ENCODE data around the gene DPH5. TPM values are rescaled to one million over a fixed set of nuclear protein-coding genes. Genes with fewer than 3 reads are reported as not detected.

DPH5 gene
- total and polyA plus RNA-seq, 2 donors (not counting 3 experiments of a cell fraction or from before 2014, with no cell fraction given) = 37.2 to 43.6 TPM

- DNase-seq (ENCODE audit: low read depth, low spot score) (no peak), FAIRE-seq (no peak)
- Histone ChIP-seq H3K9me1 (replicated peaks; ENCODE audit: control insufficient read depth, extremely low read depth, insufficient read depth, low read length) (no peaks in the 10 kb centered on the region), H2AFZ (ENCODE audit: low read depth, low read length) (no peak overlapping the region), H3K27ac (ENCODE audit: insufficient read depth, low read depth, low read length) (no peak overlapping the region), H3K9me3 (replicated peaks; ENCODE audit: control insufficient read depth, insufficient read depth, low read length) (peaks cover 2% of the 10 kb centered on the region), H4K20me1 (replicated peaks; ENCODE audit: control insufficient read depth, extremely low read depth, insufficient read depth, low read length) (no peaks in the 10 kb centered on the region), H3K27me3 (ENCODE audit: control insufficient read depth in 2 of 2, insufficient read depth in 2 of 2, low read length in 2 of 2) (no peaks in the 10 kb centered on the region), H3K4me3 (replicated peaks in 1 of 3; ENCODE audit: insufficient read depth in 1 of 3, low read depth in 1 of 3, low read length in 3 of 3) (no peak overlapping the region), H3K36me3 (ENCODE audit: control insufficient read depth in 2 of 2, extremely low read depth in 1 of 2, insufficient read depth in 2 of 2, low read length in 2 of 2) (peaks cover under 1 to 4% of the 10 kb centered on the region in 2 experiments), H3K4me1 (ENCODE audit: control insufficient read depth, extremely low read depth, insufficient read depth, low read length) (peaks cover 3% of the 10 kb centered on the region), H3K9ac (replicated peaks; ENCODE audit: extremely low read depth, insufficient read depth, low read length) (no peak overlapping the region), H3K79me2 (ENCODE audit: control insufficient read depth, insufficient read depth, low read length) (no peaks in the 10 kb centered on the region), H3K4me2 (ENCODE audit: insufficient read depth, low read length) (no peak overlapping the region)
- no peak for TF ChIP-seq MAX (IDR thresholded peaks at IDR 0.05; ENCODE audit: insufficient read depth, insufficient read length)
- no peak for TF ChIP-seq GATA2 (IDR thresholded peaks at IDR 0.05; ENCODE audit: insufficient read depth, insufficient read length, low read depth, low read length)
- TF ChIP-seq POLR2AphosphoS5 (IDR thresholded peaks at IDR 0.05; ENCODE audit: insufficient read depth, low read depth, low read length) = no peak
- POLR2A ChIA-PET = no interaction called here
- dilution Hi-C loops (cut with MboI; ENCODE audit: extremely low pct_ligation_motif_present, low sequenced_read_pairs) (no loop called here), intact Hi-C loops (cut with micrococcal nuclease) (no loop called here)
- BruUV-seq (replicated peaks) = no TSS peak
- CTCF ChIA-PET = interaction anchor here (0.9 kb wide), 1 partner anchor 191 kb away, joined by 3 read pairs; no protein-coding TSS in a partner anchor
These were observed 19.2 kb upstream of the DPH5 start for GRCh38 chr1:101044749-101045148.

GRCh38 chr1:101044259-101044658, 18.7 kb upstream of the DPH5 start:
- intact Hi-C loops (cut with micrococcal nuclease) (no loop called here), dilution Hi-C loops (cut with MboI; ENCODE audit: extremely low pct_ligation_motif_present, low sequenced_read_pairs) (no loop called here)
- H3K9me3 ChIP-seq (replicated peaks; ENCODE audit: control insufficient read depth, insufficient read depth, low read length) = peaks cover 2% of the 10 kb centered on the region
- no peak overlapping the region for H3K4me3 ChIP-seq (replicated peaks in 1 of 3; ENCODE audit: insufficient read depth in 1 of 3, low read depth in 1 of 3, low read length in 3 of 3)
- peaks cover 3% of the 10 kb centered on the region for H3K4me1 ChIP-seq (ENCODE audit: control insufficient read depth, extremely low read depth, insufficient read depth, low read length)
- H3K27ac ChIP-seq (ENCODE audit: insufficient read depth, low read depth, low read length) = no peak overlapping the region
- H3K27me3 ChIP-seq (ENCODE audit: control insufficient read depth in 2 of 2, insufficient read depth in 2 of 2, low read length in 2 of 2) = no peaks in the 10 kb centered on the region
- POLR2A ChIA-PET = no interaction called here
- DNase-seq (ENCODE audit: low read depth, low spot score) (no peak), FAIRE-seq (no peak)
- no peak overlapping the region for H3K4me2 ChIP-seq (ENCODE audit: insufficient read depth, low read length)
- H3K9ac ChIP-seq (replicated peaks; ENCODE audit: extremely low read depth, insufficient read depth, low read length) = no peak overlapping the region
- CTCF ChIA-PET = interaction anchor here (0.9 kb wide), 1 partner anchor 192 kb away, joined by 3 read pairs; no protein-coding TSS in a partner anchor
- no peak for TF ChIP-seq GATA2 (IDR thresholded peaks at IDR 0.05; ENCODE audit: insufficient read depth, insufficient read length, low read depth, low read length)
- no peak for TF ChIP-seq CTCF (IDR thresholded peaks at IDR 0.05; ENCODE audit: extremely low read depth in 1 of 2, insufficient read depth in 1 of 2, low read depth in 1 of 2, low read length in 2 of 2)
- TF ChIP-seq JUN (IDR thresholded peaks at IDR 0.05; ENCODE audit: borderline replicate concordance, insufficient read depth, insufficient read length, low read depth) = no peak
- no peak for TF ChIP-seq POLR2AphosphoS5 (IDR thresholded peaks at IDR 0.05; ENCODE audit: insufficient read depth, low read depth, low read length)
- no peak for TF ChIP-seq MAX (IDR thresholded peaks at IDR 0.05; ENCODE audit: insufficient read depth, insufficient read length)
- no peak for TF ChIP-seq MYC (IDR thresholded peaks at IDR 0.05; ENCODE audit: low read depth, low read length)
- TF ChIP-seq FOS (IDR thresholded peaks at IDR 0.05; ENCODE audit: borderline replicate concordance, insufficient read depth, low read length) = no peak
- no peak for TF ChIP-seq POLR2A (IDR thresholded peaks at IDR 0.05; ENCODE audit: low read depth, low read length)
- no peak for TF ChIP-seq EZH2 (IDR thresholded peaks at IDR 0.05; ENCODE audit: borderline replicate concordance, low read depth, low read length, severe bottlenecking)
- H3K36me3 ChIP-seq (ENCODE audit: control insufficient read depth in 2 of 2, extremely low read depth in 1 of 2, insufficient read depth in 2 of 2, low read length in 2 of 2) = peaks cover 3 to 4% of the 10 kb centered on the region in 2 experiments
- no peaks in the 10 kb centered on the region for H3K79me2 ChIP-seq (ENCODE audit: control insufficient read depth, insufficient read depth, low read length)
- H2AFZ ChIP-seq (ENCODE audit: low read depth, low read length) = no peak overlapping the region
- BruUV-seq (replicated peaks) = no TSS peak
- H4K20me1 ChIP-seq (replicated peaks; ENCODE audit: control insufficient read depth, extremely low read depth, insufficient read depth, low read length) = no peaks in the 10 kb centered on the region
- H3K9me1 ChIP-seq (replicated peaks; ENCODE audit: control insufficient read depth, extremely low read depth, insufficient read depth, low read length) = no peaks in the 10 kb centered on the region

All from endothelial cell of umbilical vein (primary cell).